H1 (cell line): ENCODE measurements around the gene PFN2. TPM values are rescaled to one million over a fixed set of nuclear protein-coding genes. Genes with fewer than 3 reads are reported as not detected.
"Not testable (repeated sequence)": the region's sequence is repeated elsewhere in the genome, so short reads cannot be mapped to it uniquely, and the experiment has no call there.

ENCODE experiments used
- CTCF ChIA-PET: fragments of 300-600 bp; sonication (Branson Sonifier 250); formaldehyde crosslinking; loops from one replicate; lab custom pipeline; 2021; ENCODE audit not compliant: partially characterized antibody; lab: Charles Lee
- POLR2A ChIA-PET: fragments of 300-600 bp; sonication (Branson Sonifier 250); formaldehyde crosslinking; loops from one replicate; lab custom pipeline; 2021; ENCODE audit warnings: inconsistent platforms; ENCODE audit not compliant: partially characterized antibody; lab: Charles Lee
- DNase-seq, 2 experiments: peaks; one replicate each; pipeline versions ENCODE4 v3.0.0 to v3.0.0-alpha.2; 2010 to 2022; ENCODE audit warnings: low spot score in 2 of 2, low read depth in 1 of 2, mixed read lengths in 1 of 2
- FAIRE-seq: peaks from 2 replicates; lab custom pipeline; 2011; peaks lifted over from hg19 to GRCh38; lab: Jason Lieb, UNC
- H2AFZ ChIP-seq: 2 replicates; pipeline ENCODE4 v1.8.1; 2012; ENCODE audit warnings: low read length, inconsistent platforms
- H2AK5ac ChIP-seq: 2 replicates; pipeline ENCODE4 v1.6.1; 2013; ENCODE audit warnings: low read depth, low read length
- H2BK120ac ChIP-seq: replicated peaks from 2 replicates; pipeline ENCODE3; 2013; ENCODE audit warnings: low read depth, low read length, inconsistent platforms
- H2BK12ac ChIP-seq: 2 replicates; pipeline ENCODE4 v1.6.1; 2013; ENCODE audit warnings: low read depth, low read length
- H2BK15ac ChIP-seq: 2 replicates; pipeline ENCODE4 v1.6.1; 2013; ENCODE audit warnings: low read length
- H2BK20ac ChIP-seq: 2 replicates; pipeline ENCODE4 v1.6.1; 2013; ENCODE audit warnings: low read length
- H2BK5ac ChIP-seq: 2 replicates; pipeline ENCODE4 v1.6.1; 2013; ENCODE audit warnings: low read depth, low read length
- H3K14ac ChIP-seq: 2 replicates; pipeline ENCODE4 v1.6.1; 2013; ENCODE audit warnings: inconsistent platforms; ENCODE audit not compliant: insufficient read length
- H3K18ac ChIP-seq: 2 replicates; pipeline ENCODE4 v1.6.1; 2013; ENCODE audit warnings: low read length; ENCODE audit errors: extremely low read depth
- H3K23ac ChIP-seq: 2 replicates; pipeline ENCODE4 v1.6.1; 2013; ENCODE audit warnings: inconsistent platforms; ENCODE audit not compliant: insufficient read length
- H3K23me2 ChIP-seq: 2 replicates; pipeline ENCODE4 v1.6.1; 2013; ENCODE audit warnings: low read depth, low read length
- H3K27ac ChIP-seq: 2 replicates; pipeline ENCODE4 v1.6.1; 2011; ENCODE audit warnings: low read depth, low read length, inconsistent platforms
- H3K27me3 ChIP-seq, 4 experiments: replicated peaks in 1 of 4; 1 replicate in 1 of 4; 2 replicates in 3 of 4; pipeline versions ENCODE4 v1.6.1 to v1.8.1; 2011 to 2013; ENCODE audit warnings: low read length in 3 of 4, mild to moderate bottlenecking in 3 of 4, inconsistent platforms in 2 of 4, mixed read lengths in 2 of 4, moderate library complexity in 1 of 4; ENCODE audit not compliant: control insufficient read depth in 3 of 4, insufficient read depth in 3 of 4; ENCODE audit errors: extremely low read depth in 1 of 4
- H3K36me3 ChIP-seq, 4 experiments: 2 replicates each; pipeline versions ENCODE4 v1.6.1 to v1.8.1; 2011 to 2013; ENCODE audit warnings: mild to moderate bottlenecking in 4 of 4, low read length in 3 of 4, moderate library complexity in 2 of 4, control low read depth in 1 of 4, inconsistent platforms in 1 of 4; ENCODE audit not compliant: insufficient read depth in 4 of 4, control insufficient read depth in 2 of 4
- H3K4ac ChIP-seq: replicated peaks from 2 replicates; pipeline ENCODE3; 2013; ENCODE audit warnings: low read length, low read depth, mixed read lengths, inconsistent platforms; ENCODE audit not compliant: insufficient read length
- H3K4me1 ChIP-seq, 4 experiments: replicated peaks in 1 of 4; 1 replicate in 1 of 4; 2 replicates in 3 of 4; pipeline versions ENCODE4 v1.6.1 to v1.8.1; 2011 to 2013; ENCODE audit warnings: low read length in 3 of 4, inconsistent platforms in 2 of 4, mixed read lengths in 1 of 4; ENCODE audit not compliant: insufficient read depth in 4 of 4, control insufficient read depth in 3 of 4
- H3K4me2 ChIP-seq, 2 experiments: 2 replicates each; pipeline versions ENCODE4 v1.6.1 to v1.8.1; 2011 to 2013; ENCODE audit warnings: low read depth in 2 of 2, low read length in 2 of 2, control low read depth in 1 of 2, inconsistent platforms in 1 of 2, mild to moderate bottlenecking in 1 of 2; ENCODE audit not compliant: insufficient read depth in 1 of 2
- H3K4me3 ChIP-seq, 4 experiments: fragments of 200-600, 300-600 bp in 1 of 4; sonication (generic), shearing (Covaris generic), sonication (Bioruptor Twin) in 1 of 4; 2 replicates each; pipeline versions ENCODE4 v1.5.1 to v1.8.1; 2011 to 2016; ENCODE audit warnings: low read length in 4 of 4, low read depth in 3 of 4, control low read depth in 2 of 4, inconsistent platforms in 2 of 4, mild to moderate bottlenecking in 2 of 4, mixed read lengths in 1 of 4, moderate library complexity in 1 of 4; ENCODE audit not compliant: insufficient read depth in 2 of 4; ENCODE audit errors: extremely low read depth in 1 of 4
- H3K56ac ChIP-seq: replicated peaks from 2 replicates; pipeline ENCODE3; 2013; ENCODE audit warnings: low read depth, mild to moderate bottlenecking, mixed read lengths, low read length, inconsistent platforms; ENCODE audit not compliant: insufficient read length
- H3K79me1 ChIP-seq: 2 replicates; pipeline ENCODE4 v1.6.1; 2013; ENCODE audit warnings: low read depth, low read length, control low read depth
- H3K79me2 ChIP-seq, 2 experiments: 2 replicates each; pipeline versions ENCODE4 v1.6.1 to v1.8.1; 2012 to 2013; ENCODE audit warnings: low read length in 2 of 2, mild to moderate bottlenecking in 2 of 2, inconsistent platforms in 1 of 2; ENCODE audit not compliant: insufficient read depth in 2 of 2, control insufficient read depth in 1 of 2
- H3K9ac ChIP-seq, 4 experiments: replicated peaks in 1 of 4; 1 replicate in 1 of 4; 2 replicates in 3 of 4; pipeline versions ENCODE4 v1.6.1 to v1.8.1; 2011 to 2013; ENCODE audit warnings: low read depth in 3 of 4, low read length in 3 of 4, control low read depth in 2 of 4, mild to moderate bottlenecking in 2 of 4, moderate library complexity in 2 of 4, inconsistent platforms in 1 of 4; ENCODE audit errors: extremely low read depth in 1 of 4
- H3K9me3 ChIP-seq, 2 experiments: 2 replicates each; pipeline versions ENCODE4 v1.6.1 to v1.8.1; 2012 to 2013; ENCODE audit warnings: mild to moderate bottlenecking in 2 of 2, moderate library complexity in 2 of 2, control low read depth in 1 of 2, inconsistent platforms in 1 of 2, low read depth in 1 of 2, low read length in 1 of 2, mixed read lengths in 1 of 2; ENCODE audit not compliant: insufficient read depth in 2 of 2
- H4K20me1 ChIP-seq, 2 experiments: replicated peaks in 1 of 2; 2 replicates each; pipeline versions ENCODE3 to v1.8.1; 2011 to 2013; ENCODE audit warnings: inconsistent platforms in 2 of 2, low read length in 2 of 2, mild to moderate bottlenecking in 1 of 2; ENCODE audit not compliant: insufficient read depth in 2 of 2, control insufficient read depth in 1 of 2
- H4K5ac ChIP-seq: 2 replicates; pipeline ENCODE4 v1.6.1; 2013; ENCODE audit warnings: low read length, low read depth, mixed read lengths, inconsistent platforms; ENCODE audit not compliant: insufficient read length
- H4K8ac ChIP-seq: 2 replicates; pipeline ENCODE4 v1.8.0; 2013; ENCODE audit warnings: mild to moderate bottlenecking, moderate library complexity, low read length, inconsistent platforms; ENCODE audit not compliant: insufficient read depth; ENCODE audit errors: extremely low read depth
- H4K91ac ChIP-seq: replicated peaks from 2 replicates; pipeline ENCODE3; 2013; ENCODE audit warnings: low read length, mixed read lengths, inconsistent platforms; ENCODE audit not compliant: insufficient read length
- WGBS, 2 experiments: shearing (Covaris generic) in 1 of 2; methylation state at CpG; one replicate each; pipeline versions ENCODE4 v1.1.6 to v1.1.7; 2013 to 2015; ENCODE audit warnings: low lambda C conversion rate in 2 of 2, mixed read lengths in 2 of 2, inconsistent platforms in 1 of 2, low coverage in 1 of 2, missing lambda C conversion rate in 1 of 2; ENCODE audit not compliant: insufficient replicate concordance in 2 of 2, insufficient coverage in 1 of 2, insufficient read length in 1 of 2; ENCODE audit errors: extremely low coverage in 1 of 2, missing lambda C conversion rate in 1 of 2; 5-methylcytosine and 5-hydroxymethylcytosine counted together
- polyA plus RNA-seq, 7 experiments: library from polyadenylated mRNA; depleted of rRNA in 3 of 7; stranded (reverse) in 5 of 7; unstranded in 2 of 7; fragments of >200 nt in 5 of 7; fragments of 200-250 nt in 2 of 7; gene quantifications; 1 replicate in 5 of 7; 2 replicates in 1 of 7; 4 replicates in 1 of 7; pipeline versions ENCODE4 v1.2.1 to v1.2.3, GENCODE V29; 2011 to 2013; ENCODE audit warnings: missing spikeins in 2 of 7, mixed read lengths in 2 of 7
- total RNA-seq: library from RNA; stranded (reverse); fragmentation: NEBNext Ultra II Directional; extraction: Animal tissue kit (Norgen Biotek cat#: 25700); gene quantifications from 2 replicates; pipeline ENCODE4 v1.2.1, GENCODE V29; 2021

Gene PFN2
- total and polyA plus RNA-seq, 2 of the 8 experiments (the other 6 are each of a cell fraction or from before 2014, with no cell fraction given) = 175 to 311 TPM

DNA sequence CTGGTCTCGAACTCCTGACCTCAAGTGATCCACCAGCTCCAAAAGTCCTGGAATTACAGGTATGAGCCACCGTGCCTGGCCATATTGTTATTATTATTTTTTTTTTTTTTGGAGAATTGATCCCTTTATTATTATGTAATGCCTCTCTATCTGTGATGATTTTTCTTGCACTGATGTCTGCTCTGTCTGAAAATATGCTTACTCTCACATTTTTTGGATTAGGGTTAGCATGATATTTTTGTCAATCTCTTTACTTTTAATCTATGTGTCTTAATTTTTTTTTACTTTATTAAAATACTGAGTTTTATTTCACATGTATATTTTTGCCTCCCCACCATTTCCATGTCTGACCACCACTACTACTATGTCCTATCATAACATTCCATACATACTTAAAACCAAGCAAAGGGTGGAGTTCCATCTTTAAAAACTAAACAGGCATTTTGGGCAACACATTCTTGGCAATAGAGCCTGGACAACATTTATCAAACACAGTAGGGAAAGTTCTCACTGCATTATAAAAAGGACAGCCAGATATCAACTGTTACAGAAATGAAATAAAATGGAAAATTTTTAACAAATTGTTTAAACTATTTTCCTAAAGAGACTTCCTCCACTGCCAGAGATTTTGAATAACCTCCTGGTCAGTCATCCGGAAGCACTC lies 32.2 kb downstream of the PFN2 start:
- POLR2A ChIA-PET, H3K9me3 ChIP-seq, H3K23ac ChIP-seq: not testable (repeated sequence)

More for the DNA sequence above, 32.2 kb downstream of the PFN2 start:
- H3K36me3 ChIP-seq, H3K14ac ChIP-seq, FAIRE-seq, H3K27ac ChIP-seq, H4K20me1 ChIP-seq, H2BK15ac ChIP-seq, DNase-seq, H3K4me1 ChIP-seq, H2BK12ac ChIP-seq, H4K5ac ChIP-seq, H2AK5ac ChIP-seq, H3K9ac ChIP-seq, H3K4me3 ChIP-seq, H3K4me2 ChIP-seq, H2AFZ ChIP-seq, H4K91ac ChIP-seq, H2BK5ac ChIP-seq, H4K8ac ChIP-seq, H3K18ac ChIP-seq, H2BK120ac ChIP-seq, H3K4ac ChIP-seq, H3K79me2 ChIP-seq, H3K23me2 ChIP-seq, H3K79me1 ChIP-seq, H3K56ac ChIP-seq, H2BK20ac ChIP-seq, H3K27me3 ChIP-seq: not testable (repeated sequence)
- CTCF ChIA-PET = interaction anchor here (2.0 to 4.2 kb wide), 7 partner anchors 12 to 287 kb away, joined by 8 to 52 read pairs (median 13); no protein-coding TSS in a partner anchor
- 85% methylated on average over 3 of the region's 3 CpGs; no CpG with 5 or more reads in 1 of the 2 experiments for WGBS, 2 experiments
